ENCODE measurements around the gene PTPRO.
"Not testable (repeated sequence)": the region's sequence is repeated elsewhere in the genome, so short reads cannot be mapped to it uniquely, and the experiment has no call there.

Gene PTPRO

GRCh38 chr12:15608406-15608805, 286.1 kb downstream of the PTPRO start:
- Histone ChIP-seq H3K4me3 (ENCODE audit: low read length) (no peak overlapping the region), H3K27ac (ENCODE audit: low read depth, low read length) (no peak overlapping the region), H3K27me3 (ENCODE audit: control insufficient read depth, low read length) (no peaks in the 10 kb centered on the region), H3K4me2 (ENCODE audit: low read length) (no peak overlapping the region), H3K9me3 (ENCODE audit: control insufficient read depth, insufficient read depth, low read length) (no peaks in the 10 kb centered on the region), H4K20me1 (ENCODE audit: control insufficient read depth, insufficient read depth, low read depth, low read length) (no peaks in the 10 kb centered on the region), H3K9me2 (replicated peaks; ENCODE audit: control insufficient read depth, low read length) (no peaks in the 10 kb centered on the region; the same call in 1 of the 2 replicates), H3F3A (ENCODE audit: control insufficient read depth, insufficient read depth) (no peaks in the 10 kb centered on the region), H3K36me3 (ENCODE audit: control insufficient read depth, low read length) (no peaks in the 10 kb centered on the region), H3K4me1 (ENCODE audit: control insufficient read depth, low read length) (no peaks in the 10 kb centered on the region), H3K79me2 (ENCODE audit: control insufficient read depth, low read length) (no peaks in the 10 kb centered on the region)
- TF ChIP-seq EZH2phosphoT487 (IDR thresholded peaks at IDR 0.05; ENCODE audit: borderline replicate concordance, low read length) = no peak
- TF ChIP-seq, protein P1, sequence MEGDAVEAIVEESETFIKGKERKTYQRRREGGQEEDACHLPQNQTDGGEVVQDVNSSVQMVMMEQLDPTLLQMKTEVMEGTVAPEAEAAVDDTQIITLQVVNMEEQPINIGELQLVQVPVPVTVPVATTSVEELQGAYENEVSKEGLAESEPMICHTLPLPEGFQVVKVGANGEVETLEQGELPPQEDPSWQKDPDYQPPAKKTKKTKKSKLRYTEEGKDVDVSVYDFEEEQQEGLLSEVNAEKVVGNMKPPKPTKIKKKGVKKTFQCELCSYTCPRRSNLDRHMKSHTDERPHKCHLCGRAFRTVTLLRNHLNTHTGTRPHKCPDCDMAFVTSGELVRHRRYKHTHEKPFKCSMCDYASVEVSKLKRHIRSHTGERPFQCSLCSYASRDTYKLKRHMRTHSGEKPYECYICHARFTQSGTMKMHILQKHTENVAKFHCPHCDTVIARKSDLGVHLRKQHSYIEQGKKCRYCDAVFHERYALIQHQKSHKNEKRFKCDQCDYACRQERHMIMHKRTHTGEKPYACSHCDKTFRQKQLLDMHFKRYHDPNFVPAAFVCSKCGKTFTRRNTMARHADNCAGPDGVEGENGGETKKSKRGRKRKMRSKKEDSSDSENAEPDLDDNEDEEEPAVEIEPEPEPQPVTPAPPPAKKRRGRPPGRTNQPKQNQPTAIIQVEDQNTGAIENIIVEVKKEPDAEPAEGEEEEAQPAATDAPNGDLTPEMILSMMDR (IDR thresholded peaks at IDR 0.05; ENCODE audit: low read depth, low read length, poor library complexity, severe bottlenecking) = no peak

DNA sequence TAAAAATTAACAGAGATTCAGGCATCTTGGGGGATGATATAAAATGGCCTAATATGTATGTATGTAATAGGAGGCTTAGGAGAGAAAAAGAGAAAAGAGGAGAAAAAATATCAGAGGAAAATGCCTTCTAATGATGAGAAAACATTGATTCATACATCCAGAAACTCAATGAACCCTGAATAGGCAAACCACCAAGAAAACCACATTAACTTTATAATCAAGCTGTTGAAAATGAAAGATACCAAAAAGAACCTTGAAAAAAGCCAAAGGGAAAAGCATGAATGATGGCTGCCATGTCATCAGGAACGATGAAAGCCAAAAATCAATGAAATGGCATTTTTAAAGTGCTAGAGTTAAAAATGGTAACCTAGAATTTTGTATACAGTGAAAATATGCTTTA, 286.6 kb downstream of the PTPRO start:
- no peaks in the 10 kb centered on the region; the same call in 1 of the 2 replicates for H3K9me2 ChIP-seq (replicated peaks; ENCODE audit: control insufficient read depth, low read length)
- no peak overlapping the region for H3K4me2 ChIP-seq (ENCODE audit: low read length)
- H3F3A ChIP-seq (ENCODE audit: control insufficient read depth, insufficient read depth) = no peaks in the 10 kb centered on the region
- no peak overlapping the region for H3K27ac ChIP-seq (ENCODE audit: low read depth, low read length)
- no peaks in the 10 kb centered on the region for H3K9me3 ChIP-seq (ENCODE audit: control insufficient read depth, insufficient read depth, low read length)
- H3K36me3 ChIP-seq (ENCODE audit: control insufficient read depth, low read length) = no peaks in the 10 kb centered on the region
- H4K20me1 ChIP-seq (ENCODE audit: control insufficient read depth, insufficient read depth, low read depth, low read length) = no peaks in the 10 kb centered on the region
- no peaks in the 10 kb centered on the region for H3K79me2 ChIP-seq (ENCODE audit: control insufficient read depth, low read length)
- no peaks in the 10 kb centered on the region for H3K27me3 ChIP-seq (ENCODE audit: control insufficient read depth, low read length)
- TF ChIP-seq, protein P1 (IDR thresholded peaks at IDR 0.05; ENCODE audit: low read depth, low read length, poor library complexity, severe bottlenecking) = no peak
- no peak for TF ChIP-seq EZH2phosphoT487 (IDR thresholded peaks at IDR 0.05; ENCODE audit: borderline replicate concordance, low read length)
- H3K4me3 ChIP-seq (ENCODE audit: low read length) = no peak overlapping the region
- H3K4me1 ChIP-seq (ENCODE audit: control insufficient read depth, low read length) = no peaks in the 10 kb centered on the region

- Histone ChIP-seq H3K4me2 (ENCODE audit: low read length) (no peak overlapping the region), H3K4me3 (ENCODE audit: low read length) (no peak overlapping the region), H3K9me2 (replicated peaks; ENCODE audit: control insufficient read depth, low read length) (no peaks in the 10 kb centered on the region; the same call in 1 of the 2 replicates), H3K27ac (ENCODE audit: low read depth, low read length) (no peak overlapping the region), H3F3A (ENCODE audit: control insufficient read depth, insufficient read depth) (no peaks in the 10 kb centered on the region), H3K36me3 (ENCODE audit: control insufficient read depth, low read length) (no peaks in the 10 kb centered on the region), H4K20me1 (ENCODE audit: control insufficient read depth, insufficient read depth, low read depth, low read length) (no peaks in the 10 kb centered on the region), H3K79me2 (ENCODE audit: control insufficient read depth, low read length) (no peaks in the 10 kb centered on the region), H3K9me3 (ENCODE audit: control insufficient read depth, insufficient read depth, low read length) (no peaks in the 10 kb centered on the region), H3K4me1 (ENCODE audit: control insufficient read depth, low read length) (no peaks in the 10 kb centered on the region), H3K27me3 (ENCODE audit: control insufficient read depth, low read length) (no peaks in the 10 kb centered on the region)
- TF ChIP-seq EZH2phosphoT487 (IDR thresholded peaks at IDR 0.05; ENCODE audit: borderline replicate concordance, low read length) = no peak
- TF ChIP-seq, protein P1 (IDR thresholded peaks at IDR 0.05; ENCODE audit: low read depth, low read length, poor library complexity, severe bottlenecking) = no peak
Observed at GRCh38 chr12:15613981-15614380, 291.7 kb downstream of the PTPRO start.

- not testable (repeated sequence) for H3K9me2 ChIP-seq (replicated peaks; ENCODE audit: control insufficient read depth, low read length); H3K27ac ChIP-seq (ENCODE audit: low read depth, low read length); H3K79me2 ChIP-seq (ENCODE audit: control insufficient read depth, low read length); H3K4me2 ChIP-seq (ENCODE audit: low read length); H3K36me3 ChIP-seq (ENCODE audit: control insufficient read depth, low read length); H4K20me1 ChIP-seq (ENCODE audit: control insufficient read depth, insufficient read depth, low read depth, low read length); H3K4me3 ChIP-seq (ENCODE audit: low read length); H3K9me3 ChIP-seq (ENCODE audit: control insufficient read depth, insufficient read depth, low read length); H3K4me1 ChIP-seq (ENCODE audit: control insufficient read depth, low read length); H3F3A ChIP-seq (ENCODE audit: control insufficient read depth, insufficient read depth); H3K27me3 ChIP-seq (ENCODE audit: control insufficient read depth, low read length)
Observed at GRCh38 chr12:15616495-15616894, 294.2 kb downstream of the PTPRO start.
